K562 (cell line): ENCODE results near the gene ZNF264. TPM values are rescaled to one million over a fixed set of nuclear protein-coding genes. Genes with fewer than 3 reads are reported as not detected.

Experiments
- ATAC-seq: fragments of 200-7000 bp; cut with Tn5 transposase; 3 replicates; pipeline ENCODE4 v1.9.1; 2020; ENCODE audit warnings: moderate library complexity
- BruUV-seq: library from RNA; stranded (reverse); fragments of 400-500 nt; replicated peaks from 2 replicates; lab custom pipeline; 2021; lab: Mats Ljungman, UMichigan
- CTCF ChIA-PET: fragments of 300-600 bp; formaldehyde crosslinking; extraction: SDS; loops from one replicate; lab custom pipeline; 2021; ENCODE audit warnings: low intra/inter-chr PET ratio; lab: Yijun Ruan, JAX
- POLR2A ChIA-PET: fragments of 300-600, 350-650 bp; sonication (Branson Sonifier 250); formaldehyde crosslinking; extraction: SDS; loops from one replicate; lab custom pipeline; 2021; ENCODE audit warnings: antibody characterized with exemption, inconsistent platforms; lab: Yijun Ruan, JAX
- DNase-seq, 4 experiments: peaks; one replicate each; pipeline versions ENCODE4 v3.0.0 to v3.0.0-alpha.2; 2011 to 2018; ENCODE audit warnings: low spot score in 3 of 4, mixed read lengths in 3 of 4; ENCODE audit errors: extremely low read depth in 1 of 4
- FAIRE-seq: peaks from 2 replicates; lab custom pipeline; 2011; peaks lifted over from hg19 to GRCh38; lab: Jason Lieb, UNC
- H2AFZ ChIP-seq: 2 replicates; pipeline ENCODE4 v1.6.0; 2011; ENCODE audit warnings: low read depth, low read length, control low read depth, inconsistent platforms
- H3K27ac ChIP-seq: fragments of 200-600 bp; 3 replicates; pipeline ENCODE4 v1.8.0; 2011; ENCODE audit warnings: low read depth, mild to moderate bottlenecking, control low read depth, inconsistent platforms, low read length, moderate library complexity, mixed read lengths; ENCODE audit errors: extremely low read depth
- H3K27me3 ChIP-seq, 2 experiments: fragments of 300-600 bp in 1 of 2; 2 replicates in 1 of 2; 3 replicates in 1 of 2; pipeline versions ENCODE4 v1.6.0 to v1.8.0; 2011; ENCODE audit warnings: inconsistent platforms in 2 of 2, low read length in 2 of 2, mild to moderate bottlenecking in 1 of 2, mixed read lengths in 1 of 2, moderate library complexity in 1 of 2; ENCODE audit not compliant: control insufficient read depth in 2 of 2, insufficient read depth in 2 of 2
- H3K36me3 ChIP-seq: fragments of 300-600 bp; 3 replicates; pipeline ENCODE4 v1.8.0; 2011; ENCODE audit warnings: mild to moderate bottlenecking, low read length, inconsistent platforms; ENCODE audit not compliant: control insufficient read depth, insufficient read depth
- H3K4me1 ChIP-seq, 2 experiments: fragments of 200-600 bp in 1 of 2; replicated peaks in 1 of 2; 2 replicates in 1 of 2; 3 replicates in 1 of 2; pipeline versions ENCODE4 v1.5.1 to v1.8.0; 2011; ENCODE audit warnings: inconsistent platforms in 2 of 2, low read length in 2 of 2, mild to moderate bottlenecking in 1 of 2, mixed read lengths in 1 of 2, moderate library complexity in 1 of 2; ENCODE audit not compliant: control insufficient read depth in 2 of 2, insufficient read depth in 2 of 2
- H3K4me2 ChIP-seq: 2 replicates; pipeline ENCODE4 v1.6.1; 2011; ENCODE audit warnings: low read length, control low read depth, inconsistent platforms, mixed read lengths; ENCODE audit not compliant: insufficient read depth
- H3K4me3 ChIP-seq: fragments of 200-600 bp; sonication (generic), shearing (Covaris generic); 2 replicates; pipeline ENCODE4 v1.5.1; 2016; ENCODE audit warnings: control low read depth, inconsistent platforms
- H3K79me2 ChIP-seq: fragments of 200-600 bp; 3 replicates; pipeline ENCODE4 v1.8.0; 2011; ENCODE audit warnings: low read length, inconsistent platforms; ENCODE audit not compliant: control insufficient read depth, insufficient read depth
- H3K9ac ChIP-seq, 2 experiments: 2 replicates each; pipeline versions ENCODE4 v1.6.0 to v1.6.1; 2011; ENCODE audit warnings: low read depth in 2 of 2, low read length in 2 of 2, control low read depth in 1 of 2, inconsistent platforms in 1 of 2, mild to moderate bottlenecking in 1 of 2, mixed read lengths in 1 of 2; ENCODE audit not compliant: insufficient read depth in 1 of 2
- H3K9me1 ChIP-seq: one replicate; pipeline ENCODE4 v1.6.0; 2011; ENCODE audit warnings: inconsistent platforms, mild to moderate bottlenecking, low read length, moderate library complexity; ENCODE audit not compliant: control insufficient read depth, insufficient read depth
- H3K9me3 ChIP-seq: replicated peaks from 2 replicates; pipeline ENCODE4 v1.5.1; 2011; ENCODE audit warnings: low read depth, low read length, inconsistent platforms; ENCODE audit not compliant: control insufficient read depth, insufficient read depth
- H4K20me1 ChIP-seq: replicated peaks from 2 replicates; pipeline ENCODE4 v1.6.1; 2011; ENCODE audit warnings: low read length, inconsistent platforms, mixed read lengths; ENCODE audit not compliant: control insufficient read depth, insufficient read depth
- ARHGAP35 ChIP-seq: fragments of 450-650 bp; IDR thresholded peaks from 2 replicates; pipeline ENCODE4 v1.6.1; 2018; ENCODE audit not compliant: partially characterized antibody
- FOXM1 ChIP-seq, 2 experiments: fragments of 450-650 bp in 1 of 2; sonication (generic) in 1 of 2; formaldehyde crosslinking in 1 of 2; IDR thresholded peaks; 2 replicates each; pipeline versions ENCODE4 v1.6.1 to v1.9.0; 2017 to 2022; ENCODE audit warnings: low read depth in 2 of 2, mild to moderate bottlenecking in 2 of 2, missing genetic modification reagents in 1 of 2, moderate library complexity in 1 of 2
- GATAD2A ChIP-seq: fragments of 450-650 bp; IDR thresholded peaks from 2 replicates; pipeline ENCODE4 v1.6.1; 2017
- HCFC1 ChIP-seq: IDR thresholded peaks from 2 replicates; pipeline ENCODE4 v1.6.1; 2012; ENCODE audit warnings: low read depth, low read length, improper control_type of control experiment
- KAT8 ChIP-seq: fragments of 450-650 bp; IDR thresholded peaks from 2 replicates; pipeline ENCODE4 v1.6.1; 2016; ENCODE audit warnings: low read depth, mild to moderate bottlenecking
- L3MBTL2 ChIP-seq: fragments of 450-650 bp; IDR thresholded peaks from 2 replicates; pipeline ENCODE4 v1.6.1; 2016; ENCODE audit warnings: mild to moderate bottlenecking, moderate library complexity
- OTX1 ChIP-seq: fragments of 450-650 bp; formaldehyde crosslinking; IDR thresholded peaks from 2 replicates; pipeline ENCODE4 v1.4.0; 2022; ENCODE audit warnings: mild to moderate bottlenecking
- PCBP1 ChIP-seq: fragments of 200-400 bp; formaldehyde crosslinking; IDR thresholded peaks from 2 replicates; pipeline ENCODE4 v1.6.1; 2018; ENCODE audit warnings: mild to moderate bottlenecking, low read depth, low read length; ENCODE audit not compliant: poor library complexity, severe bottlenecking
- POLR2B ChIP-seq: fragments of 450-650 bp; IDR thresholded peaks from 2 replicates; pipeline ENCODE4 v1.6.1; 2018; ENCODE audit warnings: low read depth; ENCODE audit not compliant: partially characterized antibody
- RB1 ChIP-seq: fragments of 450-650 bp; IDR thresholded peaks from 2 replicates; pipeline ENCODE4 v1.6.1; 2017; ENCODE audit warnings: low read depth, mild to moderate bottlenecking
- SLC30A9 ChIP-seq: fragments of 250-450 bp; sonication (Bioruptor Pico); IDR thresholded peaks from 2 replicates; pipeline ENCODE4 v1.8.0; 2022; ENCODE audit warnings: mild to moderate bottlenecking, moderate library complexity
- XRCC5 ChIP-seq: fragments of 200-400 bp; formaldehyde crosslinking; IDR thresholded peaks from 2 replicates; pipeline ENCODE4 v1.6.1; 2017; ENCODE audit warnings: low read depth, mild to moderate bottlenecking, low read length
- ZC3H11A ChIP-seq: IDR thresholded peaks from 2 replicates; pipeline ENCODE4 v1.6.1; 2012; ENCODE audit warnings: low read depth, low read length, improper control_type of control experiment
- ZNF121 ChIP-seq: sonication (generic); formaldehyde crosslinking; conservative IDR thresholded peaks from 2 replicates; pipeline ENCODE4 v1.8.0; 2022; ENCODE audit warnings: missing genetic modification reagents
- ZNF134 ChIP-seq: fragments of 250-450 bp; sonication (Bioruptor Pico); conservative IDR thresholded peaks from 2 replicates; pipeline ENCODE4 v1.4.0; 2020
- ZNF444 ChIP-seq: fragments of 250-450 bp; sonication (Bioruptor Pico); IDR thresholded peaks from 2 replicates; pipeline ENCODE4 v1.4.0; 2020; ENCODE audit warnings: mild to moderate bottlenecking, moderate library complexity
- ZNF764 ChIP-seq: fragments of 250-450 bp; sonication (Bioruptor Pico); IDR thresholded peaks from 2 replicates; pipeline ENCODE4 v1.4.0; 2020; ENCODE audit warnings: low read depth, mild to moderate bottlenecking, moderate library complexity
- ZNF780A ChIP-seq: fragments of 250-450 bp; sonication (Bioruptor Pico); IDR thresholded peaks from 2 replicates; pipeline ENCODE4 v1.5.0; 2021; ENCODE audit warnings: mild to moderate bottlenecking
- WGBS: fragments of 100-300 bp; shearing (Covaris generic); methylation state at CpG from one replicate; pipeline ENCODE4 v1.1.6; 2016; ENCODE audit warnings: low coverage, mixed read lengths; ENCODE audit not compliant: insufficient coverage; ENCODE audit errors: missing lambda C conversion rate; 5-methylcytosine and 5-hydroxymethylcytosine counted together
- in situ Hi-C: fragments of 300-500 bp; cut with MboI; formaldehyde crosslinking; loops from 4 replicates; pipeline ENCODE4 v1.15.0; 2018; ENCODE audit warnings: inconsistent platforms, mixed read lengths
- intact Hi-C: fragments of 100-400 bp; cut with micrococcal nuclease; formaldehyde crosslinking; loops from 2 replicates; pipeline ENCODE4 v1.14.2; 2022
- polyA plus RNA-seq, 8 experiments: library from polyadenylated mRNA; depleted of rRNA in 4 of 8; stranded (reverse) in 5 of 8; unstranded in 3 of 8; fragments of >200 nt; fragmentation: Nextera tagmentation in 2 of 8; fragmentation: Illumina TruSeq in 1 of 8; extraction: Ambion mirVana in 2 of 8; extraction: Trizol in 1 of 8; gene quantifications; 2 replicates each; pipeline versions ENCODE4 v1.2.1 to v1.2.3, GENCODE V29; 2011 to 2014; ENCODE audit warnings: inconsistent platforms in 1 of 8, missing spikeins in 1 of 8
- total RNA-seq, 7 experiments: library from RNA; depleted of rRNA in 6 of 7; stranded (reverse); fragments of >200 nt in 6 of 7; fragmentation: Illumina TruSeq in 2 of 7; extraction: Trizol in 2 of 7; gene quantifications; 2 replicates each; pipeline versions ENCODE4 v1.2.1 to v1.2.3, GENCODE V29; 2011 to 2021; ENCODE audit warnings: low replicate concordance in 1 of 7
- TF ChIP-seq, protein P1 (sequence below): sonication (generic); formaldehyde crosslinking; IDR thresholded peaks from 2 replicates; pipeline ENCODE4 v1.8.1; 2023; ENCODE audit warnings: missing genetic modification reagents, mild to moderate bottlenecking, borderline replicate concordance

ZNF264 gene
- total and polyA plus RNA-seq, 9 of the 15 experiments (the other 6 are each of a cell fraction or from before 2014, with no cell fraction given), result 0.08 to 7.9 (median 1.3) TPM

DNA sequence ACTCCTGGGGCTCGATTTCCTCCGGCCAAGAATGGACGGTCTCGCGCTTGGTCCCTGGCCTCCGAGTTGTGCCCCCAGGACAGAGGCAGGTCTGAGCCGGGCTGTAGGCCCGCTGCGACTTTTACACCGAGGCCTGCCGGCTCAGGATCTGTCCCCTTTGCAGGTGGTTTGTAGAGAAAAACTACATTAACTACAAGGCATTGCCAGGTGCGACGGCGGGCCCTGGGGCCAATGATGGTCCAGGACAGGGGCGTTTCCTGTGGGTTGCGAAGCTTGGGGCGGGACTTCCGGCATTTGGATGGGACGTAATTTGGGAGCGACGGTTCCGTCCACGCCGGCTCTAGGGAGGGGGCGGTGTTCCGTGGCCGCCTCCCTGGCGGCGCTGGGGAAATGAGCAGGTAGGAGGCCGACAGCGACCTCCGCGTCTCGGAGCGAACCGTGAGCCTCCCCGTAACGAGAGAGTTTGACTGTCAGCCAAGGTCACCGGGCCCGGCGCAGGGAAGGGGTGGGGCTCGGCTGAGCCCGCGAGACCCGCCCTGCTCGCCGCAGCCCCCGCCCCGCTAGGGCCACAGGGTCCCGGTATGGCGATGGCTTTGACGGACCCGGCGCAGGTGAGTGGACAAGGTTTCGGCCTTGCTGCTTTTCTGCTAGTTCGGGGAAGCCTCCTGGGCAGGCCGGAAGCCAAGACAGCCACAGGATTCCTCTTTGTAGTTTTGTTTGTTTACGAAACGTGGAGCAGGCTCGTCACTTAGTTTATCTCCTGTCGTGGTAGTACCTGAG is 49.2 kb downstream of the ZNF264 start, which contains the start of gene ZNF805:
ZNF805 (plus strand) TSS at position 322 of the 780 bp plus-strand sequence; CDS start at position 582, 260 bp downstream.
- ATAC-seq (peak; percentile 96), DNase-seq (peak; percentile 93 to 94 (median 94)), FAIRE-seq (peak; percentile 85)
- Histone ChIP-seq H3K9me1 (no peaks in the 10 kb centered on the region), H3K9me3 (peaks cover 4% of the 10 kb centered on the region; the same call in 1 of the 2 replicates), H3K9ac (peak within 1 kb of the TSS; percentile 85 to 93), H3K79me2 (peaks cover 26% of the 10 kb centered on the region), H3K27me3 (no peaks in the 10 kb centered on the region), H3K4me2 (peak within 1 kb of the TSS; percentile 94), H2AFZ (peak within 1 kb of the TSS; percentile 97), H3K36me3 (peaks cover 17% of the 10 kb centered on the region; the same call in 2 of the 3 replicates), H3K4me1 (peaks cover 7 to 10% of the 10 kb centered on the region in 2 experiments; a peak in 4 of 5 replicates), H4K20me1 (no peaks in the 10 kb centered on the region), H3K4me3 (peak within 1 kb of the TSS; percentile 63), H3K27ac (peak within 1 kb of the TSS; percentile 84)
- in situ Hi-C loops (no loop called here), intact Hi-C loops (loop anchor here (5.0 kb wide), 1 partner anchor 42 kb away; the partner anchor contains the start of gene ZNF460)
- TSS peak; percentile 54 for BruUV-seq
- 10% methylated on average over 40 of the region's 61 CpGs for WGBS
- POLR2A ChIA-PET, result interaction anchor here (0.6 kb wide), 1 partner anchor 12 kb away, joined by 3 read pairs; no protein-coding TSS in a partner anchor
- CTCF ChIA-PET, result no interaction called here
- TF ChIP-seq ZNF134 (CRISPR knock-in tag) (no peak), L3MBTL2 (peak; percentile 89), KAT8 (no peak), PCBP1 (no peak), ZNF444 (CRISPR knock-in tag) (no peak), XRCC5 (no peak), HCFC1 (peak; percentile 87), ZNF780A (CRISPR knock-in tag) (no peak), ZNF764 (CRISPR knock-in tag) (no peak), RB1 (peak; percentile 66), ZC3H11A (no peak), GATAD2A (no peak), OTX1 (CRISPR knock-in tag) (no peak), ZNF121 (CRISPR knock-in tag) (no peak), FOXM1 (IDR thresholded peaks at IDR 0.05; ENCODE audit: low read depth) (no peak), FOXM1 (CRISPR knock-in tag; IDR thresholded peaks at IDR 0.05; ENCODE audit: low read depth) (0 out of 2 replicates have a peak, but pooled peaks have one; percentile 74), ARHGAP35 (no peak), SLC30A9 (CRISPR knock-in tag) (no peak), POLR2B (peak; percentile 66)
- TF ChIP-seq, protein P1, sequence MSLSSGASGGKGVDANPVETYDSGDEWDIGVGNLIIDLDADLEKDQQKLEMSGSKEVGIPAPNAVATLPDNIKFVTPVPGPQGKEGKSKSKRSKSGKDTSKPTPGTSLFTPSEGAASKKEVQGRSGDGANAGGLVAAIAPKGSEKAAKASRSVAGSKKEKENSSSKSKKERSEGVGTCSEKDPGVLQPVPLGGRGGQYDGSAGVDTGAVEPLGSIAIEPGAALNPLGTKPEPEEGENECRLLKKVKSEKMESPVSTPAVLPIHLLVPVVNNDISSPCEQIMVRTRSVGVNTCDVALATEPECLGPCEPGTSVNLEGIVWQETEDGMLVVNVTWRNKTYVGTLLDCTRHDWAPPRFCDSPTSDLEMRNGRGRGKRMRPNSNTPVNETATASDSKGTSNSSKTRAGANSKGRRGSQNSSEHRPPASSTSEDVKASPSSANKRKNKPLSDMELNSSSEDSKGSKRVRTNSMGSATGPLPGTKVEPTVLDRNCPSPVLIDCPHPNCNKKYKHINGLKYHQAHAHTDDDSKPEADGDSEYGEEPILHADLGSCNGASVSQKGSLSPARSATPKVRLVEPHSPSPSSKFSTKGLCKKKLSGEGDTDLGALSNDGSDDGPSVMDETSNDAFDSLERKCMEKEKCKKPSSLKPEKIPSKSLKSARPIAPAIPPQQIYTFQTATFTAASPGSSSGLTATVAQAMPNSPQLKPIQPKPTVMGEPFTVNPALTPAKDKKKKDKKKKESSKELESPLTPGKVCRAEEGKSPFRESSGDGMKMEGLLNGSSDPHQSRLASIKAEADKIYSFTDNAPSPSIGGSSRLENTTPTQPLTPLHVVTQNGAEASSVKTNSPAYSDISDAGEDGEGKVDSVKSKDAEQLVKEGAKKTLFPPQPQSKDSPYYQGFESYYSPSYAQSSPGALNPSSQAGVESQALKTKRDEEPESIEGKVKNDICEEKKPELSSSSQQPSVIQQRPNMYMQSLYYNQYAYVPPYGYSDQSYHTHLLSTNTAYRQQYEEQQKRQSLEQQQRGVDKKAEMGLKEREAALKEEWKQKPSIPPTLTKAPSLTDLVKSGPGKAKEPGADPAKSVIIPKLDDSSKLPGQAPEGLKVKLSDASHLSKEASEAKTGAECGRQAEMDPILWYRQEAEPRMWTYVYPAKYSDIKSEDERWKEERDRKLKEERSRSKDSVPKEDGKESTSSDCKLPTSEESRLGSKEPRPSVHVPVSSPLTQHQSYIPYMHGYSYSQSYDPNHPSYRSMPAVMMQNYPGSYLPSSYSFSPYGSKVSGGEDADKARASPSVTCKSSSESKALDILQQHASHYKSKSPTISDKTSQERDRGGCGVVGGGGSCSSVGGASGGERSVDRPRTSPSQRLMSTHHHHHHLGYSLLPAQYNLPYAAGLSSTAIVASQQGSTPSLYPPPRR, result no peak
